HEK293T (cell line): ENCODE data around the gene RABL2B.

ENCODE experiments used
- CTCF ChIA-PET: fragments of 350-600 bp; formaldehyde crosslinking; extraction: SDS; loops from one replicate; lab custom pipeline; 2021; ENCODE audit warnings: antibody characterized with exemption, inconsistent platforms; lab: Yijun Ruan, JAX
- POLR2A ChIA-PET: fragments of 350-600 bp; formaldehyde crosslinking; extraction: SDS; loops from one replicate; lab custom pipeline; 2020; ENCODE audit warnings: antibody characterized with exemption, inconsistent platforms; lab: Yijun Ruan, JAX
- DNase-seq: peaks from one replicate; pipeline ENCODE4 v3.0.0; 2012; ENCODE audit warnings: mixed read lengths; ENCODE audit errors: extremely low spot score
- ARNT ChIP-seq: fragments of 450-650 bp; IDR thresholded peaks from 2 replicates; pipeline ENCODE4 v1.6.1; 2017; ENCODE audit warnings: mild to moderate bottlenecking
- BHLHE40 ChIP-seq: fragments of 450-650 bp; IDR thresholded peaks from 2 replicates; pipeline ENCODE4 v1.6.1; 2016; ENCODE audit warnings: mild to moderate bottlenecking, moderate library complexity, borderline replicate concordance
- CTBP1 ChIP-seq: fragments of 450-650 bp; IDR thresholded peaks from 2 replicates; pipeline ENCODE4 v1.6.1; 2016; ENCODE audit warnings: borderline replicate concordance
- ELF4 ChIP-seq: fragments of 450-650 bp; IDR thresholded peaks from 2 replicates; pipeline ENCODE4 v1.6.1; 2017; ENCODE audit warnings: antibody characterized with exemption
- FOXA1 ChIP-seq: fragments of 450-650 bp; IDR thresholded peaks from 2 replicates; pipeline ENCODE4 v1.6.1; 2016; ENCODE audit warnings: mild to moderate bottlenecking
- FOXK2 ChIP-seq: fragments of 450-650 bp; IDR thresholded peaks from 2 replicates; pipeline ENCODE4 v1.6.1; 2016; ENCODE audit warnings: mild to moderate bottlenecking
- FOXM1 ChIP-seq: fragments of 450-650 bp; IDR thresholded peaks from 2 replicates; pipeline ENCODE4 v1.6.1; 2017; ENCODE audit warnings: mild to moderate bottlenecking, borderline replicate concordance
- HDGF ChIP-seq: fragments of 450-650 bp; IDR thresholded peaks from 2 replicates; pipeline ENCODE4 v1.6.1; 2017; ENCODE audit warnings: antibody characterized with exemption, borderline replicate concordance
- L3MBTL2 ChIP-seq: fragments of 450-650 bp; conservative IDR thresholded peaks from 2 replicates; pipeline ENCODE4 v1.6.1; 2016; ENCODE audit warnings: mild to moderate bottlenecking
- LEF1 ChIP-seq: fragments of 450-650 bp; IDR thresholded peaks from 2 replicates; pipeline ENCODE4 v1.6.1; 2017; ENCODE audit warnings: mild to moderate bottlenecking, borderline replicate concordance
- NFRKB ChIP-seq: fragments of 450-650 bp; IDR thresholded peaks from 2 replicates; pipeline ENCODE4 v1.6.1; 2016; ENCODE audit warnings: mild to moderate bottlenecking, moderate library complexity
- SP1 ChIP-seq: fragments of 450-650 bp; IDR thresholded peaks from 2 replicates; pipeline ENCODE4 v1.6.1; 2017
- SUZ12 ChIP-seq: fragments of 450-650 bp; IDR thresholded peaks from 2 replicates; pipeline ENCODE4 v1.6.1; 2016; ENCODE audit warnings: mild to moderate bottlenecking
- TARDBP ChIP-seq: fragments of 450-650 bp; IDR thresholded peaks from 2 replicates; pipeline ENCODE4 v1.6.1; 2016
- ZNF384 ChIP-seq: fragments of 450-650 bp; IDR thresholded peaks from 2 replicates; pipeline ENCODE4 v1.6.1; 2016
- TF ChIP-seq, protein P1 (sequence below): fragments of 450-650 bp; IDR thresholded peaks from 2 replicates; pipeline ENCODE4 v1.6.1; 2016

The RABL2B gene

DNA sequence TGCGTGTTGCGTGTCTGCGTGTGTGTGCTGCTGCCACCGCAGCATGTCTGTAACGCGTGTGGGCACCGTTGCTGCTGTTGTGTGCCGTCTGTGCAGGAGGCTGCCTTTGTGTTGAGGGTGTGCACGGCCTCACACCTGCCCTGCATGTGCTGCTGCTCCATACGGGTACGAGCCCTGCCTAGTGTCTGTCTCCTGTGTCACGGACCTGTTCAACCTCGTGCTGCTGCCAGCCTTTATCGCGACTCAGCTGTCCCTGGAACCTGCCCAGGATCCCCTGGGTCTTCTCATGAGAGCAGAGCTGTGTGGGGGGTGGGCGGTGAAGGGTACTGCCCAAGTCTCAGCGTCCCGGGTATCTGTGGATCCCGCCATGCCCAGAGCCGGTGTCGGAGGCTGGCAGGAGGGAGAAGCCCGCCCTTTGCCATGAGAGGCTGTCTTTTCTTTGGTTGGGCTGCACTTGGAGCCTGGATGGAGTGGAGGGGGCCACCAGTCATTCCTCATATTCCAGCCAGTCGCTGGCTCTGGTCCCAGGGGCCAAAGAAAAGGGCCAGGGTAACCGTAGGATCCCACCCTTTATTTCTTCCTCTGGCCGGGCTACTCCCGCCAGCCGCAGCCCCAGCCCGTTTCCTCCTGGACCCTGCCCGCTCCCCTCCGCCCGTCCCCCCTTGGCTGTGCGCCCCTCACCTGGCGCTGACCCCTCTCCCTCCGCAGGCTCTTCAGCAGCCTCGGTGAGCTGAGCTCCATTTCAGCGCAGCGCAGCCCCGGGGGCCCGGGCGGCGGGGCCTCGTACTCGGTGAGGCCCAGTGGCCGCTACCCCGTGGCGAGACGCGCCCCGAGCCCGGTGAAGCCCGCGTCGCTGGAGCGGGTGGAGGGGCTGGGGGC lies 53.2 kb downstream of the RABL2B start:
- TF ChIP-seq NFRKB (no peak), ARNT (no peak), TARDBP (no peak), BHLHE40 (no peak), L3MBTL2 (no peak), SUZ12 (no peak), CTBP1 (no peak), LEF1 (no peak), FOXM1 (no peak)
- TF ChIP-seq, protein P1, sequence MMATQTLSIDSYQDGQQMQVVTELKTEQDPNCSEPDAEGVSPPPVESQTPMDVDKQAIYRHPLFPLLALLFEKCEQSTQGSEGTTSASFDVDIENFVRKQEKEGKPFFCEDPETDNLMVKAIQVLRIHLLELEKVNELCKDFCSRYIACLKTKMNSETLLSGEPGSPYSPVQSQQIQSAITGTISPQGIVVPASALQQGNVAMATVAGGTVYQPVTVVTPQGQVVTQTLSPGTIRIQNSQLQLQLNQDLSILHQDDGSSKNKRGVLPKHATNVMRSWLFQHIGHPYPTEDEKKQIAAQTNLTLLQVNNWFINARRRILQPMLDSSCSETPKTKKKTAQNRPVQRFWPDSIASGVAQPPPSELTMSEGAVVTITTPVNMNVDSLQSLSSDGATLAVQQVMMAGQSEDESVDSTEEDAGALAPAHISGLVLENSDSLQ = no peak
- DNase-seq = no peak
- CTCF ChIA-PET = no interaction called here
- POLR2A ChIA-PET = no interaction called here

DNA sequence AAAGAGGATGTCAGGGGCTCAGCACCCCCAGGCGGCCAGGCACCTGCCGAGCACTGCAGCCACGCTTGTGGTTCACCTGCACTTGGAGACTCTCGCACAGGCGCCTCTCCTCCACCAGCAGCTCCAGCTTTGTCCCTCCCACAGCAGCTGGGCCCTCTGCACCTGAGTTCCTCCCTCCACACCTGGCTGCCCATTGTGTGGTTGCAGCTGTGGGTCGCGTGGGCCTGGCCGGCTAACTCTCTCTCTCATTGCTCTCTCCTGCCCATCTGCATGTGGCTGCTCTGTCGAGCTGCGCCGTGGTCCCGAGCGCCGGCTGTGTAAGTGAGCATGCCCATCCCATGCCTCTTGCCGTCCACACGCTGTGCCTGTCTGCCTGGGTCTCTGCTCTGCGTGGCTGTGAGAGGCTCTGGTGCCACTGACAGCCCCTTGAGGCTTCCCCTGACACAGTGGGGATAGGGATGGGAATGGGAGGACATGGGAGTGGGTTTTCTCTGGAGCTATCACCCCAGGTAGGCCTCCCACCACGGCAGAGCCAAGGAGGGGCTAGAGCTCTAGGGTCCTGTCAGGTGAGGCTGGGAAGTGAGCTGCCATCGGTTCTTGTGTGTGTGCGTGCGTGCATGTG lies 53.9 kb downstream of the RABL2B start:
- POLR2A ChIA-PET = no interaction called here
- TF ChIP-seq BHLHE40 (no peak), CTBP1 (no peak), ELF4 (no peak), HDGF (no peak), FOXK2 (no peak), ZNF384 (no peak), FOXA1 (no peak), FOXM1 (no peak)
- TF ChIP-seq, protein P1 = no peak
- no peak for DNase-seq
- CTCF ChIA-PET = no interaction called here

DNA sequence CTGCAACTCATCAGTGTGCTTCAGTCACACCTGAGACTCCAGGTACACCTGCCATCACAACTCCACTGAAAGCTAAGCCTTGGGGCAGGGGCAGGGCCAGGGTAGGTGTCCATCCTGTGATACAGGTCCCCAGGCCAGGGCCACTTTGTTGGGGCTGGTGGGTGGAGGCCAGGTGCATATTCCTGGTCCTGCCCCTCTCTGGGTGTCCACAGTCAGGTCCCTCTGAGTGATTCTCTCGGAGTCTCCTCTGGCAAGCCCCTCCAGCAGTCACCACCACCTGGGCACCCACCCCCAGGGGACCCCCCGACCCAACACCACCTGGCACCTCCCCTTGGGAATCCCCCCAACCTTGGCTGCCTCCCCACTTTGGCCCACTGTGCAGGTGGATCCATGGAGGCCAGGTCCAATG lies 54.9 kb downstream of the RABL2B start:
- CTCF ChIA-PET = no interaction called here
- DNase-seq = no peak
- TF ChIP-seq TARDBP (no peak), FOXA1 (no peak), HDGF (no peak), L3MBTL2 (no peak), ELF4 (no peak), ZNF384 (no peak), LEF1 (no peak), ARNT (no peak), FOXK2 (no peak), NFRKB (no peak), SP1 (no peak), SUZ12 (no peak), CTBP1 (no peak), FOXM1 (no peak), BHLHE40 (no peak)
- TF ChIP-seq, protein P1 = no peak
- POLR2A ChIA-PET = no interaction called here

DNA sequence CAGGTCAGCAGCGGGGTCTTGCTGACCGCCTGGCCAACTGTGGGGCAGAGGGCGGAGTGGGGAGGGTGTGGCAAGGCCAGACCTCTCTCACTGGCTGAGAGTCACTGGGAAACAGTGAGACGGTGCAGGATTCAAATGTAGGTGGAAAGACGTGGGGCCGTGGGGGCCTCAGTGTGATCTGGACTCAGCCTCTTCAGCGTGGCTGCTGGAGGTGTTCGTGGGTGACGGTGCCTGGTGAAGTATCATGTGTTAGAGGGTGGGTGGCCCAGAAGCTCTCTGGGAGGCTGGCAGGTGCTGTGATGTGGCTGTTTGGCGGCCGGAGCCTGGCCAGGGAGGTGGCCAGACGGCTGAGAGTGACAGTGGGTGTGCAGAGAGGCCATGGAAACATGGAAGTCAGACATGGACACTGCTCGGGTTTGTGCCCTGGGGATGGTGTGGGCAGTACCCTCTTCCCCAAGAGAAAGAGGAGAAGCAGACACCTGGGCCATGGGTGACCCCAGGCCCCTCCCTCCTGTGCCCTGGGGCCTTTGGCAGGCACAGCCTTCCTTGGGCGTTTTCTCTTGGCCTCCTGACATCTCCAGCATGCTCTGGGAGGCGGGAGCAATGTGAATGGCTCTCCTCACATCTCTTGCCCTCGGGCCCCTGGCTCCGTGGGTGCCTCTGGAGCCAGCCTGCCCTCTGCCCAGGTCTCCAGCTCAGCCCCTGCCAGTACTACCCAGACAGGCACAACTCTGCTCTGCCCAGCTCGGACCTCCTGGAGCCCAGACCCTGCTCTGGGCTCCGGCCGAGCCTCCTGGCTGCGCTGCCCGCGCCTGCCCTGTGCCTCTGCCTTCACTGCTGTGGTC lies 55.5 kb downstream of the RABL2B start:
- POLR2A ChIA-PET = no interaction called here
- DNase-seq = no peak
- CTCF ChIA-PET = no interaction called here
- TF ChIP-seq L3MBTL2 (no peak), ARNT (no peak), ZNF384 (no peak), TARDBP (no peak), FOXM1 (no peak), CTBP1 (no peak), SP1 (no peak), SUZ12 (no peak), BHLHE40 (no peak), NFRKB (no peak)
- TF ChIP-seq, protein P1 = no peak
